Measurements from ENCODE around the gene GPANK1. TPM values are rescaled to one million over a fixed set of nuclear protein-coding genes. Genes with fewer than 3 reads are reported as not detected.

Gene GPANK1
- total RNA-seq, 1 experiment from 2014 or later, result 32.2 TPM

GRCh38 chr6:31621320-31621939 is 43.4 kb downstream of the GPANK1 start:
- H3K36me3 Mint-ChIP-seq (ENCODE audit: insufficient read depth, unreplicated experiment), result peaks cover 67% of the 10 kb centered on the region
- peak overlapping the region; percentile 84 for H3K4me3 Mint-ChIP-seq (ENCODE audit: low read depth, unreplicated experiment)
- no peak for DNase-seq

DNA sequence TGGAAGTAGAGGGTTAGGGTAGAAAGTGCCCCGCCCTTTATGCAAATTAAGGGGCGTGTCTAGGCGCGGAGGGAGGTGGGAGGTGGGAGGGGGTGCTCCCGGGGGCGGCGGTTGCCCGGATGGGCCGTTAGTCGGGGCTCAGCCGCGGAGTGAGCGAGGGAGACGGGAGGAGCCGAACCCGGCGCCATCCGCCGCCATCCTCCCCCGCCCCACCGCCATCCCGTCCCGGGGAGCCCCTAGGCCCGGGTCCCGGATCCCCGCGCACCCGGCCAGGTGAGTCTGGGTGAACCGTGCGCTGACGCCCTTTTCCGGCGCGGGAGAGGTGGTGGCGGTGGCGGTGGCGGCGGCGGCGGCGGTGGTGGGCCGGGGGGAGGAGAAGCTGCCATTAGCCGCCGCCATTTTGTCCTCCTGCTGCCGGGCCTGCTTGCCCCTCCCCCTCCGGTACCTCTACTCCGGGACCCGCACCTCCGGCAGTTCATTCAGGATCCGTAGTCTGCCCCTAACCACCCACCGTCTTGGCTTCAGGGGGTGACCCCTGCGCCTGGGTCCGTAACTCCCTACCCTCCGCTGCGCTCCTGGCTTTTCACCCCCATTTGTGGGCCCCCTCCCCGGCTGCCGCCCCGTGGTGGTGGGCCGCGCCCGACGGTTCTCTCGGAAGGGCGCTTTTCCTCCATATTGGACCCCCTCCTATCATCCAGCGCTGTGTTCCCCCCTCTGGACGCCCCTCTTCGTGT is 44.0 kb downstream of the GPANK1 start, which contains the start of gene PRRC2A:
PRRC2A (plus strand) TSS at position 130 of the 734 bp plus-strand sequence. CDS start 2,075 bp downstream, outside the sequence.
- CTCF ChIA-PET, result interaction anchor here (0.6 to 2.9 kb wide), 5 partner anchors 17 to 115 kb away, joined by 3 to 15 read pairs (median 5); partner anchors contain the start of genes APOM and BAG6
- H3K27me3 Mint-ChIP-seq (ENCODE audit: unreplicated experiment), result peaks cover 14% of the 10 kb centered on the region
- DNase-seq, result peak; percentile 89
- peak within 1 kb of the TSS; percentile 84 for H3K4me3 Mint-ChIP-seq (ENCODE audit: low read depth, unreplicated experiment)
- TF ChIP-seq, protein P1, sequence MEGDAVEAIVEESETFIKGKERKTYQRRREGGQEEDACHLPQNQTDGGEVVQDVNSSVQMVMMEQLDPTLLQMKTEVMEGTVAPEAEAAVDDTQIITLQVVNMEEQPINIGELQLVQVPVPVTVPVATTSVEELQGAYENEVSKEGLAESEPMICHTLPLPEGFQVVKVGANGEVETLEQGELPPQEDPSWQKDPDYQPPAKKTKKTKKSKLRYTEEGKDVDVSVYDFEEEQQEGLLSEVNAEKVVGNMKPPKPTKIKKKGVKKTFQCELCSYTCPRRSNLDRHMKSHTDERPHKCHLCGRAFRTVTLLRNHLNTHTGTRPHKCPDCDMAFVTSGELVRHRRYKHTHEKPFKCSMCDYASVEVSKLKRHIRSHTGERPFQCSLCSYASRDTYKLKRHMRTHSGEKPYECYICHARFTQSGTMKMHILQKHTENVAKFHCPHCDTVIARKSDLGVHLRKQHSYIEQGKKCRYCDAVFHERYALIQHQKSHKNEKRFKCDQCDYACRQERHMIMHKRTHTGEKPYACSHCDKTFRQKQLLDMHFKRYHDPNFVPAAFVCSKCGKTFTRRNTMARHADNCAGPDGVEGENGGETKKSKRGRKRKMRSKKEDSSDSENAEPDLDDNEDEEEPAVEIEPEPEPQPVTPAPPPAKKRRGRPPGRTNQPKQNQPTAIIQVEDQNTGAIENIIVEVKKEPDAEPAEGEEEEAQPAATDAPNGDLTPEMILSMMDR (IDR thresholded peaks at IDR 0.05; ENCODE audit: unreplicated experiment), result no peak
- peaks cover 61% of the 10 kb centered on the region for H3K36me3 Mint-ChIP-seq (ENCODE audit: insufficient read depth, unreplicated experiment)
- H3K9me3 Mint-ChIP-seq (ENCODE audit: low read depth, unreplicated experiment), result no peaks in the 10 kb centered on the region
- peak within 1 kb of the TSS; percentile 87 for H3K27ac Mint-ChIP-seq (ENCODE audit: unreplicated experiment)
- no TSS peak for BruUV-seq (replicated peaks)
- peaks cover 13% of the 10 kb centered on the region for H3K4me1 Mint-ChIP-seq (ENCODE audit: low read depth, unreplicated experiment)
- intact Hi-C loops (cut with micrococcal nuclease; ENCODE audit: unreplicated experiment), result no loop called here

More at GRCh38 chr6:31621320-31621939, 43.4 kb downstream of the GPANK1 start:
- CTCF ChIA-PET, result interaction anchor here (0.6 to 2.9 kb wide), 5 partner anchors 12 to 118 kb away, joined by 3 to 15 read pairs (median 4); partner anchors contain the start of gene BAG6
- TF ChIP-seq, protein P1 (IDR thresholded peaks at IDR 0.05; ENCODE audit: unreplicated experiment), result no peak
- Mint-ChIP-seq H3K9me3 (ENCODE audit: low read depth, unreplicated experiment) (no peaks in the 10 kb centered on the region), H3K4me1 (ENCODE audit: low read depth, unreplicated experiment) (peaks cover 13% of the 10 kb centered on the region), H3K27me3 (ENCODE audit: unreplicated experiment) (peaks cover 7% of the 10 kb centered on the region), H3K27ac (ENCODE audit: unreplicated experiment) (peak overlapping the region; percentile 87)
- intact Hi-C loops (cut with micrococcal nuclease; ENCODE audit: unreplicated experiment), result no loop called here
- TSS peak; percentile 68 for BruUV-seq (replicated peaks)

DNA sequence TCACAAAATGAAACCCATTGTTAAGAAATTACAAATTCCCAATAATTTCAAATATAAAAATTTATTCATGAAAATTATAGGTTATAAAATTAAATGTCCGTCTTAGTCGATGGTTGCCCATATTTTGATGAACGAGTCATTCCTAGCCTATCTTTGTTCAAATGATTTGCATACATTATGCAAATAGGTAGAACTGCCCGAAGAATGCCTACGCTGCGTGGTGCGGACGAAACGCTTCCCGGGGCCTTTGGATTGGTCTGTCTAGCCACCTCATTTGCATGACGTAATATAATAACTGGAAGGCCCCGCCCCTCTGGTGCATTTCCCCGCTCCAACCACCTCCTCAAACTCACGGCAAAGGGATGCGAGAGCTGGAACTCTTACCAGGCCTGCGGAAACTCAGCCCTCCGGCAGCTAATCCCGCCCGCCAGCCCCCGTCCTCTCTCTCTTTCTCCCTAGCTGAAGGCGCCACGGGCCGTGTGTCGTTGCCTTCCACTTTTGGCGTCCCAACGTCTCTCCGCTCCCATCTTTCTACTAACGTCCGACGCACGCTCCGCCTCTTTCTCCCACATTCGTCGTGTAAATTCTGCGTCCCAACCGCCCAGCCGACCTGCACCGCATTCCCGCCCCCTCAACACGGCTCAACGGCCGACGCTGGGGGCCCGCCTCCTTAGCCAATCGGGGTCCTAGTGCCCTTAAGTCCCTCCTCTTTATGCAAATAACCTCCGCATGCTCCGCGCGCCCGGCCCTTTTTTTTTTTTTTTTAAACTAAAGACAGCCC is 44.8 kb downstream of the GPANK1 start:
- H3K4me1 Mint-ChIP-seq (ENCODE audit: low read depth, unreplicated experiment), result peaks cover 13% of the 10 kb centered on the region
- peak overlapping the region; percentile 84 for H3K4me3 Mint-ChIP-seq (ENCODE audit: low read depth, unreplicated experiment)
- peaks cover 53% of the 10 kb centered on the region for H3K36me3 Mint-ChIP-seq (ENCODE audit: insufficient read depth, unreplicated experiment)
- CTCF ChIA-PET, result interaction anchor here (0.7 to 2.9 kb wide), 4 partner anchors 18 to 569 kb away, joined by 3 to 6 read pairs (median 4); partner anchors contain the start of gene APOM
- TSS peak; percentile 99 for BruUV-seq (replicated peaks)
- H3K27ac Mint-ChIP-seq (ENCODE audit: unreplicated experiment), result peak overlapping the region; percentile 87
- DNase-seq, result peak; percentile 100
- TF ChIP-seq, protein P1 (IDR thresholded peaks at IDR 0.05; ENCODE audit: unreplicated experiment), result no peak
- peaks cover 21% of the 10 kb centered on the region for H3K27me3 Mint-ChIP-seq (ENCODE audit: unreplicated experiment)
- no peaks in the 10 kb centered on the region for H3K9me3 Mint-ChIP-seq (ENCODE audit: low read depth, unreplicated experiment)
- intact Hi-C loops (cut with micrococcal nuclease; ENCODE audit: unreplicated experiment), result no loop called here

- TF ChIP-seq, protein P1 (IDR thresholded peaks at IDR 0.05; ENCODE audit: unreplicated experiment), result no peak
- CTCF ChIA-PET, result no interaction called here
- no peak overlapping the region for H3K4me3 Mint-ChIP-seq (ENCODE audit: low read depth, unreplicated experiment)
- peaks cover 4% of the 10 kb centered on the region for H3K4me1 Mint-ChIP-seq (ENCODE audit: low read depth, unreplicated experiment)
- no TSS peak for BruUV-seq (replicated peaks)
- no peak for DNase-seq
- H3K27me3 Mint-ChIP-seq (ENCODE audit: unreplicated experiment), result peaks cover 32% of the 10 kb centered on the region
- intact Hi-C loops (cut with micrococcal nuclease; ENCODE audit: unreplicated experiment), result no loop called here
- no peak overlapping the region for H3K27ac Mint-ChIP-seq (ENCODE audit: unreplicated experiment)
- H3K9me3 Mint-ChIP-seq (ENCODE audit: low read depth, unreplicated experiment), result no peaks in the 10 kb centered on the region
- peaks cover 23% of the 10 kb centered on the region for H3K36me3 Mint-ChIP-seq (ENCODE audit: insufficient read depth, unreplicated experiment)
These were observed 47.8 kb downstream of the GPANK1 start for GRCh38 chr6:31617010-31617409.
